Gastroesophageal sphincter (tissue), 4 donors: Measurements from ENCODE around the gene LRRC37A2. TPM values are rescaled to one million over a fixed set of nuclear protein-coding genes. Genes with fewer than 3 reads are reported as not detected.

Experiments used
- small RNA-seq, 4 donors: library from RNA; depleted of rRNA; stranded (forward); fragments of <200 nt; gene quantifications; one replicate each; pipeline ENCODE3, GENCODE V24; 2016
- total RNA-seq, 4 donors: library from RNA; depleted of rRNA; stranded (reverse); fragments of >200 nt; gene quantifications; one replicate each; pipeline ENCODE4 v1.1.0, GENCODE V29; 2016

The LRRC37A2 gene
- total RNA-seq, 4 donors from 2014 or later, result 6.0 to 12.1 (median 7.5) TPM

Small RNA genes within 50 kb of the gene (small RNA-seq; reads per million reads assigned to genes)
- gene RN7SL199P, result 0 reads per million in 4 donors

Other genes with a start within 250 kb of the LRRC37A2 start
- 1 to 10 TPM; 1.1 to 5.1 (median 2.1) TPM for gene LRRC37A, start 217.3 kb upstream of the LRRC37A2 start, total RNA-seq
- 10 to 100 TPM in 3 of 4 donors, 1 to 10 TPM in 1; 8.9 to 42.5 (median 15.4) TPM for gene ARL17B, start 150.7 kb upstream of the LRRC37A2 start, total RNA-seq
- gene ARL17A, start 67.2 kb downstream of the LRRC37A2 start, total RNA-seq, result 10 to 100 TPM in 1 of 4 donors, 1 to 10 TPM in 3; 5.6 to 15.6 (median 7.1) TPM
- 10 to 100 TPM; 15.6 to 22.9 (median 19.0) TPM for gene NSF, start 78.2 kb downstream of the LRRC37A2 start, total RNA-seq